Measurements from ENCODE around the gene SLC28A3. TPM values are rescaled to one million over a fixed set of nuclear protein-coding genes. Genes with fewer than 3 reads are reported as not detected.

SLC28A3 gene
- total RNA-seq, 2 experiments from 2014 or later, result not detected

DNA sequence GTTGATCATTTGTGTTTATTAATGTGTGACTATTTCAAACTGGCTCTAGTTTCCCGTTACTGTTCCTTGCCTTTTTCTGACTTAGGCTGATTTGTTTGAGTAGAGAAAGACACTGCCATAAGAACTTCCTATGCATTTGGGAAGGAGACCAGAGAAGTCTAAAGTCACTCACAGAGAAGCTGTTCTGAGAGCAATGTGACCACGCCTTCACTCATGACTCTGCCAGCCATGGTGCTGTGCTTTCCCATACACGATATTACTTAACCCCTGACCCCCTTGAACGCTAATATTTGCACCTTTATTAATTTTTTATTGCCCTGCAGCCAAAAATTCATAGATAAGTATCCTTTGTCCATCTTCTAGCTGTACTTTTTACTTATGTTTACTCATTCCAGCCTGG is 20.9 kb downstream of the SLC28A3 start:
- no peaks in the 10 kb centered on the region for H3K36me3 Mint-ChIP-seq (ENCODE audit: low read depth)
- ATAC-seq (ENCODE audit: poor library complexity) (no peak), DNase-seq (no peak)
- ChIA-PET CTCF (no interaction called here), POLR2A (no interaction called here)
- no peaks in the 10 kb centered on the region for H3K27me3 Mint-ChIP-seq
- intact Hi-C loops (cut with DNase I, micrococcal nuclease), result loop anchor here in 1 of 2 experiments (5.0 kb wide), 1 partner anchor 147 kb away; no protein-coding TSS in a partner anchor
- H3K9me3 ChIP-seq (ENCODE audit: control insufficient read depth in 1 of 2, insufficient read depth in 1 of 2, low read length in 2 of 2), result no peaks in the 10 kb centered on the region
- H3K27me3 ChIP-seq (ENCODE audit: control insufficient read depth in 1 of 2, insufficient read depth in 2 of 2, low read length in 2 of 2), result no peaks in the 10 kb centered on the region
- H3K4me1 Mint-ChIP-seq (ENCODE audit: low read depth), result no peaks in the 10 kb centered on the region
- H3K4me1 ChIP-seq (ENCODE audit: insufficient read depth, low read length), result no peaks in the 10 kb centered on the region
- H3K36me3 ChIP-seq (ENCODE audit: insufficient read depth, low read length), result no peaks in the 10 kb centered on the region
- TF ChIP-seq CTCF (IDR thresholded peaks at IDR 0.05), result no peak
- no peak overlapping the region for H3K4me3 ChIP-seq (ENCODE audit: low read length)
- no peak overlapping the region for H3K27ac Mint-ChIP-seq
- no peak overlapping the region for H3K4me3 Mint-ChIP-seq
- no peak overlapping the region for H3K27ac ChIP-seq (ENCODE audit: low read depth in 1 of 2, low read length in 2 of 2)
- H3K9me3 Mint-ChIP-seq, result no peaks in the 10 kb centered on the region

DNA sequence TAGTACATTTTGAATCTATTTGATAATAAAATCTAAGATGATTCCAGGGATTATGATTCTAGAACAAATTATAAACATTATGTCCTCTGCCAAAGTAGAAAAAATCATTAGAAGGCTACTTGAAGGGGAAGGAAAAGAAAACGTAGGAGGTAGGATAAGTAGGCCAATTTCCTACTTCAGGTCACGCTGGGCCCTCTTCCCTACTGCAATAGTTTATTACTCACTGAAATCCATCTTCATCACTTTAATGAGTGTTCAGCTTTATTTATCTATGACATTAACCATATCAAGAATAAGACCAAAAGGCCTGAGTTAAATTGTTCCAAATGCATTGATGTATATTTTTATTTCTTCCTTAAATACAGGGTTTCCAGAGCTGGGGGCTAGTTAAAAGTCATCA is 21.6 kb downstream of the SLC28A3 start:
- no peak overlapping the region for H3K27ac ChIP-seq (ENCODE audit: low read depth in 1 of 2, low read length in 2 of 2)
- no peaks in the 10 kb centered on the region for H3K36me3 ChIP-seq (ENCODE audit: insufficient read depth, low read length)
- DNase-seq (no peak), ATAC-seq (ENCODE audit: poor library complexity) (no peak)
- Mint-ChIP-seq H3K4me3 (no peak overlapping the region), H3K27me3 (no peaks in the 10 kb centered on the region), H3K9me3 (no peaks in the 10 kb centered on the region), H3K36me3 (ENCODE audit: low read depth) (no peaks in the 10 kb centered on the region), H3K4me1 (ENCODE audit: low read depth) (no peaks in the 10 kb centered on the region), H3K27ac (no peak overlapping the region)
- POLR2A ChIA-PET, result no interaction called here
- H3K9me3 ChIP-seq (ENCODE audit: control insufficient read depth in 1 of 2, insufficient read depth in 1 of 2, low read length in 2 of 2), result no peaks in the 10 kb centered on the region
- no peak for TF ChIP-seq CTCF (IDR thresholded peaks at IDR 0.05)
- H3K27me3 ChIP-seq (ENCODE audit: control insufficient read depth in 1 of 2, insufficient read depth in 2 of 2, low read length in 2 of 2), result no peaks in the 10 kb centered on the region
- intact Hi-C loops (cut with DNase I, micrococcal nuclease), result loop anchor here in 1 of 2 experiments (5.0 kb wide), 1 partner anchor 147 kb away; no protein-coding TSS in a partner anchor
- CTCF ChIA-PET, result interaction anchor here (0.7 kb wide), 1 partner anchor 87 kb away, joined by 3 read pairs; no protein-coding TSS in a partner anchor
- H3K4me1 ChIP-seq (ENCODE audit: insufficient read depth, low read length), result no peaks in the 10 kb centered on the region
- no peak overlapping the region for H3K4me3 ChIP-seq (ENCODE audit: low read length)

GRCh38 chr9:84317563-84317962 is 23.0 kb downstream of the SLC28A3 start:
- no peaks in the 10 kb centered on the region for H3K36me3 Mint-ChIP-seq (ENCODE audit: low read depth)
- H3K4me3 Mint-ChIP-seq, result no peak overlapping the region
- Histone ChIP-seq H3K27ac (ENCODE audit: low read depth in 1 of 2, low read length in 2 of 2) (no peak overlapping the region), H3K36me3 (ENCODE audit: insufficient read depth, low read length) (no peaks in the 10 kb centered on the region), H3K27me3 (ENCODE audit: control insufficient read depth in 1 of 2, insufficient read depth in 2 of 2, low read length in 2 of 2) (no peaks in the 10 kb centered on the region), H3K4me3 (ENCODE audit: low read length) (no peak overlapping the region), H3K4me1 (ENCODE audit: insufficient read depth, low read length) (no peaks in the 10 kb centered on the region), H3K9me3 (ENCODE audit: control insufficient read depth in 1 of 2, insufficient read depth in 1 of 2, low read length in 2 of 2) (no peaks in the 10 kb centered on the region)
- no peak for DNase-seq
- no peak for ATAC-seq (ENCODE audit: poor library complexity)
- no peaks in the 10 kb centered on the region for H3K4me1 Mint-ChIP-seq (ENCODE audit: low read depth)
- no peak for TF ChIP-seq CTCF (IDR thresholded peaks at IDR 0.05)
- H3K27me3 Mint-ChIP-seq, result no peaks in the 10 kb centered on the region
- H3K9me3 Mint-ChIP-seq, result no peaks in the 10 kb centered on the region
- no peak overlapping the region for H3K27ac Mint-ChIP-seq
- CTCF ChIA-PET, result no interaction called here
- POLR2A ChIA-PET, result no interaction called here
- intact Hi-C loops (cut with DNase I, micrococcal nuclease), result loop anchor here in 1 of 2 experiments (5.0 kb wide), 1 partner anchor 145 kb away; no protein-coding TSS in a partner anchor

Measured in CD4-positive, alpha-beta T cell (primary cell).